ENCODE data around the gene PIK3R5. TPM values are rescaled to one million over a fixed set of nuclear protein-coding genes. Genes with fewer than 3 reads are reported as not detected.

PIK3R5 gene
- total RNA-seq, 1 donor from 2014 or later: 42.0 TPM

DNA sequence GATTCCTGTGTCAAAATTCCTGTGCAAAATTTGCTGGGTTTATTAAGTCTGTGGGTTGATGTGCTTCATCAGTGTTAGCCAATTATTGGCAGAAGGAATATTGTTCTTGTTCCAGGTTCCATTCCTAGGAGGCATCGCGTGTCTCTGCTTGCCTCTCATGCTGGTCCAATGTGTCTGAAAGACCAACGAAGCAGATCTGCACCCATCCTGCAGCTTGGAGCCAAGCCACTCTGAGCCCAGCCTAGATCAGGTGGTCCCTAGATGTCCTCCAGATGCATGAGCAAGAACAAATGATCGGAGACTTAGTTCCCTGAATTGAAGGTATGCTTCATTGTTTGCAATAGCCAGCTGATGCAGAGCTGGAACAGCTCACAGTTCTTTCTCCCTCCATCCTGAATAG is 87.5 kb downstream of the PIK3R5 start:
- Histone ChIP-seq H3K4me1 (no peaks in the 10 kb centered on the region), H3K27me3 (no peaks in the 10 kb centered on the region), H3K27ac (no peak overlapping the region), H3K36me3 (no peaks in the 10 kb centered on the region), H3K9me3 (no peaks in the 10 kb centered on the region), H3K4me3 (no peak overlapping the region)
- TF ChIP-seq, protein P1, sequence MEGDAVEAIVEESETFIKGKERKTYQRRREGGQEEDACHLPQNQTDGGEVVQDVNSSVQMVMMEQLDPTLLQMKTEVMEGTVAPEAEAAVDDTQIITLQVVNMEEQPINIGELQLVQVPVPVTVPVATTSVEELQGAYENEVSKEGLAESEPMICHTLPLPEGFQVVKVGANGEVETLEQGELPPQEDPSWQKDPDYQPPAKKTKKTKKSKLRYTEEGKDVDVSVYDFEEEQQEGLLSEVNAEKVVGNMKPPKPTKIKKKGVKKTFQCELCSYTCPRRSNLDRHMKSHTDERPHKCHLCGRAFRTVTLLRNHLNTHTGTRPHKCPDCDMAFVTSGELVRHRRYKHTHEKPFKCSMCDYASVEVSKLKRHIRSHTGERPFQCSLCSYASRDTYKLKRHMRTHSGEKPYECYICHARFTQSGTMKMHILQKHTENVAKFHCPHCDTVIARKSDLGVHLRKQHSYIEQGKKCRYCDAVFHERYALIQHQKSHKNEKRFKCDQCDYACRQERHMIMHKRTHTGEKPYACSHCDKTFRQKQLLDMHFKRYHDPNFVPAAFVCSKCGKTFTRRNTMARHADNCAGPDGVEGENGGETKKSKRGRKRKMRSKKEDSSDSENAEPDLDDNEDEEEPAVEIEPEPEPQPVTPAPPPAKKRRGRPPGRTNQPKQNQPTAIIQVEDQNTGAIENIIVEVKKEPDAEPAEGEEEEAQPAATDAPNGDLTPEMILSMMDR (IDR thresholded peaks at IDR 0.05): no peak
- no peak for DNase-seq (ENCODE audit: low spot score in 2 of 2)
- intact Hi-C loops (cut with DNase I): no loop called here

DNA sequence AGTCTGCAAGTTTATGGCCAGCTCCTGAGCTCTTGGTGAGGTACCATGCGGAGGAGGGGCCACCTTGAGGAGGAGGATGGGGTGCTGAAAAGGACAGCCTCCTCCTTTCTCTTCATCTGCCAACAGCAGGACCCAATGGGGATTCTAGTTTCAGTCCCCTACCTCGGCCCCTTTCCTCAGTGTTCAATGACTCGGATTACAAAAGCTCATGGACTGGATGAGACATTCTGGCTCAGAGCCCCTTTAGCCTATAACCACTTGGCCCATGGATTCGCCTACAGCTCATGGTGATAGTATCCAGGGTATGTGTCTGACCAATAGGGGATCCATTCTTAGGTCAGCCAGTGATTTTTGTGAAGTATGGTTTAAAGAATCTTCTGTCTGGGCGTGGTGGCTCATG is 89.5 kb downstream of the PIK3R5 start:
- Histone ChIP-seq H3K27ac (no peak overlapping the region), H3K4me1 (no peaks in the 10 kb centered on the region), H3K27me3 (no peaks in the 10 kb centered on the region), H3K9me3 (no peaks in the 10 kb centered on the region), H3K36me3 (no peaks in the 10 kb centered on the region), H3K4me3 (no peak overlapping the region)
- intact Hi-C loops (cut with DNase I): no loop called here
- TF ChIP-seq, protein P1 (IDR thresholded peaks at IDR 0.05): no peak
- no peak for DNase-seq (ENCODE audit: low spot score in 2 of 2)

- no peaks in the 10 kb centered on the region for H3K9me3 ChIP-seq
- TF ChIP-seq, protein P1 (IDR thresholded peaks at IDR 0.05): no peak
- no peaks in the 10 kb centered on the region for H3K27me3 ChIP-seq
- no peak for DNase-seq (ENCODE audit: low spot score in 2 of 2)
- H3K36me3 ChIP-seq: no peaks in the 10 kb centered on the region
- intact Hi-C loops (cut with DNase I): no loop called here
- no peak overlapping the region for H3K27ac ChIP-seq
- no peak overlapping the region for H3K4me3 ChIP-seq
- no peaks in the 10 kb centered on the region for H3K4me1 ChIP-seq
These were observed 90.1 kb downstream of the PIK3R5 start for GRCh38 chr17:8875436-8875835.

GRCh38 chr17:8873801-8874715 is 91.4 kb downstream of the PIK3R5 start:
- intact Hi-C loops (cut with DNase I): no loop called here
- no peak overlapping the region for H3K27ac ChIP-seq
- no peaks in the 10 kb centered on the region for H3K4me1 ChIP-seq
- H3K27me3 ChIP-seq: no peaks in the 10 kb centered on the region
- TF ChIP-seq, protein P1 (IDR thresholded peaks at IDR 0.05): no peak
- H3K36me3 ChIP-seq: no peaks in the 10 kb centered on the region
- H3K9me3 ChIP-seq: no peaks in the 10 kb centered on the region
- H3K4me3 ChIP-seq: no peak overlapping the region
- no peak for DNase-seq (ENCODE audit: low spot score in 2 of 2)

DNA sequence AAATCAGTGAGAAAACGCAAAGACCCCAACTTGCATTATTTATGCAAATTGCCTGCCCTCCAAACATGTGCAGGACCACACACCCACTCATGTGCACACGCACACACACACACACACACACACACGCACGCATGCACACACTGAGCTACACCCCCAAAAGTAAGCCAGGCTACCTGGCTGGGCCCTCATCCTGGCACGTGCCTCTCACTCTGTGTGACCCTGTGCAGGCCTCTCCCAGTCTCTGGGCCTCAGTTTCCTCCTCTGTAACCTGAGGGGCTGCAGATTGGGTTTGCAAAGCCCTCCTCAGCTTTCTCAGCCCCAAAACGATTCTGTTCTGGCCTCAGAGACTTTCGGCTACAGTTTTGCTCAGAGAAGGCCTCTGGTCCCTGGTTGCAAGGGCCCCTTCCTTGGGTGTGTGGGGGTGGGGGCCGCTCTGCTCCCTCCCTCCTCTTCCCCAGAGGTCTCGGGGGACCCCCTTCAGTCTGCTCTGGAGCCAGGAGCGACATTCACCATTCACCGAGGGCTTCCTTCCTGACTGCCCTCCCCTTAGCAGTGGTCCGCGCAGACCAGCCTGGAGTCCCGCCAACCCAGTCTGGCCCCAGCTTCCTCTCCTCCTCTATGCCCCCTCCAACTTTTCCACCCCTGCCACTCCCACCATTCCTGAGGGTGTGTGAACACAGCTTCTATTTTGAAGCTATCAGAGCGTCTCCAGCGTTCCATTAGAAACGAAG is 92.6 kb downstream of the PIK3R5 start:
- no peak for DNase-seq (ENCODE audit: low spot score in 2 of 2)
- H3K36me3 ChIP-seq: no peaks in the 10 kb centered on the region
- no peak overlapping the region for H3K27ac ChIP-seq
- H3K4me3 ChIP-seq: no peak overlapping the region
- H3K4me1 ChIP-seq: no peaks in the 10 kb centered on the region
- H3K27me3 ChIP-seq: no peaks in the 10 kb centered on the region
- TF ChIP-seq, protein P1 (IDR thresholded peaks at IDR 0.05): no peak
- intact Hi-C loops (cut with DNase I): no loop called here
- no peaks in the 10 kb centered on the region for H3K9me3 ChIP-seq

All from ascending aorta (tissue), 2 donors.